WERI-Rb-1 (cell line): ENCODE results near the gene C1orf198.

Experiments used
- DNase-seq: peaks from one replicate; pipeline ENCODE4 v3.0.0-alpha.2; 2020
- H3K27ac ChIP-seq: fragments of 250-450 bp; sonication (Bioruptor Pico); 2 replicates; pipeline ENCODE4 v1.5.1; 2020; ENCODE audit warnings: mild to moderate bottlenecking, moderate library complexity
- H3K27me3 ChIP-seq: fragments of 250-450 bp; sonication (Bioruptor Pico); 2 replicates; pipeline ENCODE4 v1.5.1; 2021; ENCODE audit warnings: mild to moderate bottlenecking, low read depth, moderate library complexity; ENCODE audit not compliant: insufficient read depth, severe bottlenecking
- H3K36me3 ChIP-seq: fragments of 250-450 bp; sonication (Bioruptor Pico); 2 replicates; pipeline ENCODE4 v1.5.1; 2020; ENCODE audit warnings: mild to moderate bottlenecking, moderate library complexity
- H3K4me3 ChIP-seq: 2 replicates; pipeline ENCODE4 v1.5.1; 2011; ENCODE audit warnings: low read depth, mild to moderate bottlenecking, control low read depth, low read length
- H3K9me3 ChIP-seq: fragments of 250-450 bp; sonication (Bioruptor Pico); 2 replicates; pipeline ENCODE4 v1.5.1; 2021; ENCODE audit warnings: mild to moderate bottlenecking, moderate library complexity; ENCODE audit not compliant: severe bottlenecking
- TF ChIP-seq, protein P1 (sequence below): IDR thresholded peaks from 2 replicates; pipeline ENCODE4 v1.5.1; 2011; ENCODE audit warnings: low read depth, mild to moderate bottlenecking, control low read depth, inconsistent platforms, low read length

Gene C1orf198

DNA sequence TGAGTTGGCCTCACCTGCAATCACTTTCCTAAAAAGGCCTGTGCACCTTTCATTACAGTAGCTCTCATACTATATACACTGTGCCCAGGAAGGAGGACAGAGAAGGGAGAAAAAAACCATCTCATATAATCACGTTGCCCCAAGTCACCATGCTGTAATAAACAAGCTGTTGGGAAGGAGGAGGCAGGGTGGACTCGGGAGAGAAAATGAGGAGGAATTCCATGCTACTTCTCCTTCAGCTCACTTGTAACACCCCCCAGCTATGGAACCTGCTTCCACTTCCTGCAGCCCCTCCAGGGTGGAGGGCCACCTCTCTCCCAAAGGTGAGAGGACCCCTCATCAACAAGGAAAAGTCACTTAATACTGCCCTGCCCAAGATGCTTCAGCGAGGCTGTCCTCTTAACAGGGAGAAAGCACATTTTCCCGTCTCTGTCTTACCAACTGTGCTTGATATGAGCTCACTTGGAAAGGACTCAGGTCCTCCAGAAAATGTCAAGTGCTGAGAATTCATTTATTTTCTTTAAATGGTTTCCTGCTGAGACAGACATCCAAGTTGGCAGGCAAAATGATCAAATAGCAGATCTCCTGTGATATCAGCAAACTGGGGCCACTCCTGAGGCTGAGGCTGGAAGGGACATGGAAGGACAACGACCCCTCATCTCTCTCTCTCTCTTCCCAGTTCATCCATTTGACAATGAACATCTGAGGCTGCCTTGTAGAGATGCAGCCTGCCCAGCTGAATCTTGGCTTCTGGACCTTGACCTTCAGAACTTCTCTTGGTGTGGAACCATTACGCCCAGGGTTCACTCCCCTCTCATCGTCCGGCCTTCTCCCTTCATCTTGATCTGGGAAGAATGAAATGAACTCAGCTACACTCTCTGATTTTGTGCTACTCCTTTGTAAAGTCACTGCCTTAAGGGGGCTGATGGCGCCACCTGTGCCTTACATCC is 67.2 kb downstream of the C1orf198 start:
- DNase-seq, result no peak
- Histone ChIP-seq H3K36me3 (no peaks in the 10 kb centered on the region), H3K4me3 (no peak overlapping the region), H3K9me3 (no peaks in the 10 kb centered on the region), H3K27ac (no peak overlapping the region), H3K27me3 (no peaks in the 10 kb centered on the region)
- TF ChIP-seq, protein P1, sequence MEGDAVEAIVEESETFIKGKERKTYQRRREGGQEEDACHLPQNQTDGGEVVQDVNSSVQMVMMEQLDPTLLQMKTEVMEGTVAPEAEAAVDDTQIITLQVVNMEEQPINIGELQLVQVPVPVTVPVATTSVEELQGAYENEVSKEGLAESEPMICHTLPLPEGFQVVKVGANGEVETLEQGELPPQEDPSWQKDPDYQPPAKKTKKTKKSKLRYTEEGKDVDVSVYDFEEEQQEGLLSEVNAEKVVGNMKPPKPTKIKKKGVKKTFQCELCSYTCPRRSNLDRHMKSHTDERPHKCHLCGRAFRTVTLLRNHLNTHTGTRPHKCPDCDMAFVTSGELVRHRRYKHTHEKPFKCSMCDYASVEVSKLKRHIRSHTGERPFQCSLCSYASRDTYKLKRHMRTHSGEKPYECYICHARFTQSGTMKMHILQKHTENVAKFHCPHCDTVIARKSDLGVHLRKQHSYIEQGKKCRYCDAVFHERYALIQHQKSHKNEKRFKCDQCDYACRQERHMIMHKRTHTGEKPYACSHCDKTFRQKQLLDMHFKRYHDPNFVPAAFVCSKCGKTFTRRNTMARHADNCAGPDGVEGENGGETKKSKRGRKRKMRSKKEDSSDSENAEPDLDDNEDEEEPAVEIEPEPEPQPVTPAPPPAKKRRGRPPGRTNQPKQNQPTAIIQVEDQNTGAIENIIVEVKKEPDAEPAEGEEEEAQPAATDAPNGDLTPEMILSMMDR, result 0 out of 2 replicates have a peak, but pooled peaks have one; percentile 3

DNA sequence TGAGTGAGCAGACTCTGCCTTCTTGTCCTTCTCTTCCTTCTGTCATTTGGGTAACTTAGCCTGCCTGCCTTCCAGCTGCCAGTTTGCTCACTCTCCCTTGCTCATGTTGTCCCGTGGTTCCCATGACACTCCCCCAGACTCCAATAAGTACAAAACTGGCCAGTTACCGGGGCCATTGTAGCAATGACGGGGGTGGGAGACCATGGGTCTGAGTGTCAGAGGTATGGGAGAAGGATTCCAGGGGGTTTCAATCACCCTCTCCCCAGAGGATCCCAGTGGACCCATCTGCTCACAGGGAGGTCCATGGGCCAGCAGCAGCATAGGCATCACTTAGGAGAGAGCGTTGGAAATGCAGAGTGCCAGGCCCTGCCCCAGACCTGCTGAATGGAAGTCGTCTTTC is 69.8 kb downstream of the C1orf198 start:
- no peak for DNase-seq
- no peaks in the 10 kb centered on the region for H3K9me3 ChIP-seq
- H3K36me3 ChIP-seq, result no peaks in the 10 kb centered on the region
- TF ChIP-seq, protein P1, result no peak
- no peak overlapping the region for H3K4me3 ChIP-seq
- H3K27me3 ChIP-seq, result no peaks in the 10 kb centered on the region
- H3K27ac ChIP-seq, result no peak overlapping the region

DNA sequence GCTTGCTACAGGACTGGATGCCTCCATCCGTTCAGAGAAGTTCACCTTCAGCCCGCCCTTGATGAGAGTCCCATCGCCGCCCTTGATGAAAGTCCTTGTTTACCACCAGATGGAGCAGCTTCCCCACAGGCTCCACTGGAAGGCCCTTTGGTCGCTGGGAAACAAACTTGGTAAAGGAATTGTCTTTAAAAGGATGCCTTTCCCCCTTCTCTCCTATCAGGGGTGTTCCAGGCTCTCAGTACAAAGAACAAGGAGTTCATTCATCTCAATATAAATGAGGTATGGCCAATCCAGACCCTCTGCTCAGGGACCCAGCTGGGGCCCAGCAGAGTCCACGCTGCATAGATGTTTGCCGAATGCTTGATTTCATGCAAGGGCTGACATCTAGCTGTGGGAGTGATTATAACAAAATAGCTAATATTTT is 70.4 kb downstream of the C1orf198 start:
- no peaks in the 10 kb centered on the region for H3K9me3 ChIP-seq
- H3K27ac ChIP-seq, result no peak overlapping the region
- H3K4me3 ChIP-seq, result no peak overlapping the region
- H3K36me3 ChIP-seq, result no peaks in the 10 kb centered on the region
- H3K27me3 ChIP-seq, result no peaks in the 10 kb centered on the region
- DNase-seq, result peak; percentile 76
- TF ChIP-seq, protein P1, result peak; percentile 86

DNA sequence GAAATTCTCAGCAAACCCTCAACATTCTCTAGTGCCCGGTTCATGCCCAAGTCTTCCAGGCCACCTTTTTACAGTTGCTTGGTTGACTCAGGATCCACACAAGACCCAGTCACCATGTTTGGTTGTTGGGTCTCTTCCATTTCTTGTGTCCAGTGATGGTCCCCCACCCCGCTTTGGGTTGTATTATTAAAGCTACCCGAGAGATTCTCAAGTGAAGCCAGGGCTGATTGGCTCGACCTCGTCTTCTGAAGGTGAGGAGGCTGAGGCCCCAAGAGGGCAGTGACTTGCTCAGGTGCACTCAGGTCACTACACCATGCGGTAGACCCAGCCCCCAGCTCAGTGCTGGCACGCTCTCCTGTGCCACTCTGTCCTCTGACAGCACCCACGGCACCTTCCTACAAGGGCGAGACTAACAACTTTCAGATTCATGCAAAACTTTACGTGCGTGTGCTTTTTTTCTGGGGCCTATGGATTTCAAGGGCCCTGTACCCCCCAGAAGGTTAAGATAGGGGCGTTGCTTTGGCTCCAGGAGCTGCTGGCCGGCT is 70.9 kb downstream of the C1orf198 start:
- H3K36me3 ChIP-seq, result no peaks in the 10 kb centered on the region
- no peaks in the 10 kb centered on the region for H3K9me3 ChIP-seq
- no peak overlapping the region for H3K27ac ChIP-seq
- TF ChIP-seq, protein P1, result no peak
- no peak for DNase-seq
- H3K27me3 ChIP-seq, result no peaks in the 10 kb centered on the region
- no peak overlapping the region for H3K4me3 ChIP-seq

DNA sequence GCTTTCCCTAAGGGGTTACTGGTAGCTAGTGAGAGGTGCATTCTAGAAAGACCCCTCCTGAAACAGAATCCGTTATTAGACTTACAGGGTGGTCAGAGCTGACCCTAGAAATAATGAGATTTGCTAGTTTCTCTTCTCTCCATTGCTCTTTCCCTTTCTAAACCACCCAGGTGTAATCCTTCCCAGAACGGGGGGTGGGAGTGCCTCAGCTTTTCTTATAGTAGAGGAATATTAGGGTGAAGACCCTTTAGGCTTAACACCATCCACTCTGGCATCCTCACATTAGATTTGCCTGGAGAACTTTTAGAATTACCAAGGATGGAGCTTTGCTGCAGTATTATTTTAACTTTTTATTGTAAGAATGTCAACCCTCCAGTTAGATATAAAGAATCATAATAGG is 71.7 kb downstream of the C1orf198 start:
- TF ChIP-seq, protein P1, result no peak
- no peak overlapping the region for H3K4me3 ChIP-seq
- H3K27ac ChIP-seq, result no peak overlapping the region
- H3K36me3 ChIP-seq, result no peaks in the 10 kb centered on the region
- DNase-seq, result no peak
- H3K9me3 ChIP-seq, result no peaks in the 10 kb centered on the region
- no peaks in the 10 kb centered on the region for H3K27me3 ChIP-seq
